Heart left ventricle (tissue), 16 donors: ENCODE measurements around the gene MYO5C. TPM values are rescaled to one million over a fixed set of nuclear protein-coding genes. Genes with fewer than 3 reads are reported as not detected.

ENCODE experiments used
- ATAC-seq, 4 donors: fragments of 200-7000 bp; cut with Tn5 transposase; one replicate each; pipeline ENCODE4 v1.9.1; 2020 to 2022; ENCODE audit warnings: moderate library complexity in 4 of 4, mild to moderate bottlenecking in 3 of 4, moderate number of reproducible peaks in 1 of 4
- DNase-seq, 5 donors: peaks; one replicate each; pipeline ENCODE4 v3.0.0-alpha.2; 2020
- H3K27ac ChIP-seq, 12 donors: fragments of 200-600 bp; sonication (generic) in 4 of 12; one replicate each; pipeline versions ENCODE4 v1.5.0 to v1.8.0; 2016 to 2022; ENCODE audit warnings: mild to moderate bottlenecking in 2 of 12
- H3K27me3 ChIP-seq, 9 donors: fragments of 200-600 bp; sonication (generic) in 2 of 9; one replicate each; pipeline versions ENCODE4 v1.5.1 to v1.8.0; 2016 to 2022; ENCODE audit warnings: mild to moderate bottlenecking in 3 of 9
- H3K36me3 ChIP-seq, 9 donors: fragments of 200-600 bp; sonication (generic) in 2 of 9; one replicate each; pipeline versions ENCODE4 v1.5.0 to v1.8.0; 2018 to 2022; ENCODE audit warnings: mild to moderate bottlenecking in 2 of 9
- H3K4me1 ChIP-seq, 12 donors: fragments of 200-600 bp; sonication (generic) in 4 of 12; one replicate each; pipeline versions ENCODE4 v1.5.0 to v1.8.0; 2016 to 2022; ENCODE audit warnings: mild to moderate bottlenecking in 3 of 12
- H3K4me3 ChIP-seq, 12 donors: fragments of 200-600 bp; sonication (generic) in 4 of 12; one replicate each; pipeline versions ENCODE4 v1.5.0 to v1.8.0; 2017 to 2022; ENCODE audit warnings: mild to moderate bottlenecking in 9 of 12, moderate library complexity in 4 of 12
- H3K9me3 ChIP-seq, 12 donors: fragments of 200-600 bp; sonication (generic) in 4 of 12; one replicate each; pipeline versions ENCODE4 v1.5.0 to v1.8.0; 2016 to 2022; ENCODE audit warnings: mild to moderate bottlenecking in 1 of 12
- CTCF ChIP-seq, 12 donors: fragments of 200-600 bp; sonication (generic) in 4 of 12; IDR thresholded peaks; one replicate each; pipeline versions ENCODE4 v1.5.0 to v1.8.0; 2018 to 2022; ENCODE audit warnings: antibody characterized with exemption in 12 of 12, mild to moderate bottlenecking in 5 of 12
- POLR2A ChIP-seq, 2 donors: fragments of 450-650 bp; IDR thresholded peaks; one replicate each; pipeline ENCODE4 v1.6.1; 2017; ENCODE audit warnings: antibody characterized with exemption in 2 of 2, mild to moderate bottlenecking in 2 of 2, moderate library complexity in 2 of 2
- WGBS, 4 donors: extraction: QIAGEN DNeasy Blood & Tissue Kit in 2 of 4; methylation state at CpG; one replicate each; pipeline versions ENCODE4 v1.1.5 to v1.1.7; 2013 to 2018; 5-methylcytosine and 5-hydroxymethylcytosine counted together
- intact Hi-C, 10 donors: fragments of 100-400 bp; cut with DNase I; formaldehyde crosslinking; loops; one replicate each; pipeline versions ENCODE4 v1.11.1 to v1.14.2; 2022
- polyA plus RNA-seq, 2 donors: library from polyadenylated mRNA; stranded (reverse); fragments of 200-250 nt; gene quantifications; one replicate each; pipeline ENCODE4 v1.2.3, GENCODE V29; 2013
- total RNA-seq, 9 donors: library from RNA; depleted of rRNA in 2 of 9; stranded (reverse); fragments of >200 nt in 2 of 9; fragmentation: NEBNext Ultra II Directional in 3 of 9; extraction: Animal tissue kit (Norgen Biotek cat#: 25700) in 3 of 9; gene quantifications; one replicate each; pipeline versions ENCODE4 v1.1.0 to v1.2.4, GENCODE V29; 2016 to 2023
- donor health status: ischemic (EF 13 %, LVEDD 7.1; RV severe dilation, severe dysfunction).
- donor health status: healthy with polysubstance abuse.
- donor health status: DM: no; HTN: yes; CAD: no.
- donor health status: DM: no; HTN: no; CAD: no.
- donor health status: ischemic (EF 25% LVEDD 6.9; RV normal size, moderate dysfunction).
- donor health status: ischemic (EF 25% LVEDD 5.7; RV mildly dilated, moderate dysfunction).
- donor health status: healthy.
- donor health status: DM: yes; HTN: yes; CAD: no.
- donor health status: ischemic (EF 35%, LVEDD 5.7; RV mildly dilated, moderate dysfunction).
- donor health status: nonischemic (EF 11% LVEDD 7.7; RV severe dilation, severe dysfunction).
- donor health status: DM: yes; HTN: yes; CAD: no.
- donor health status: PGD.
- donor health status: ischemic (EF 29% LVEDD 5.4; RV normal size, mild dysfunction).
- donor health status: nonischemic (EF 23%, LVEDD 6.1; RV moderate dilation, normal function).

Gene MYO5C
- total and polyA plus RNA-seq, 11 donors = 0.89 to 7.2 (median 2.3) TPM

- no peak for TF ChIP-seq POLR2A (IDR thresholded peaks at IDR 0.05)
- no peak for TF ChIP-seq CTCF (IDR thresholded peaks at IDR 0.05)
- Histone ChIP-seq H3K27me3 (no peaks in the 10 kb centered on the region), H3K9me3 (no peaks in the 10 kb centered on the region), H3K36me3 (no peaks in the 10 kb centered on the region), H3K4me1 (peaks cover 0 to 17% (median 8%) of the 10 kb centered on the region in 12 donors), H3K4me3 (peak overlapping the region; percentile 61 to 93 (median 74)), H3K27ac (peak overlapping the region in 10 of 12 donors; percentile 45 to 89 (median 74))
- DNase-seq = no peak
- intact Hi-C loops = no loop called here
- WGBS, 4 donors = 5 to 10% (median 9%) methylated on average over 11 to 31 of the region's 31 CpGs
- ATAC-seq = peak in 3 of 4 donors; percentile 6 to 23 (median 19)
Observed at GRCh38 chr15:52180196-52180835, 115.3 kb downstream of the MYO5C start.

GRCh38 chr15:52179278-52180195, 116.1 kb downstream of the MYO5C start:
- ATAC-seq (peak; percentile 70 to 92 (median 89)), DNase-seq (peak; percentile 72 to 91 (median 83))
- no peaks in the 10 kb centered on the region for H3K36me3 ChIP-seq
- no peaks in the 10 kb centered on the region for H3K27me3 ChIP-seq
- intact Hi-C loops = no loop called here
- peaks cover 0 to 17% (median 8%) of the 10 kb centered on the region in 12 donors for H3K4me1 ChIP-seq
- no peak for TF ChIP-seq CTCF (IDR thresholded peaks at IDR 0.05)
- no peak for TF ChIP-seq POLR2A (IDR thresholded peaks at IDR 0.05)
- 0 to 1% (median 0%) methylated on average over 47 to 105 of the region's 105 CpGs for WGBS, 4 donors
- H3K9me3 ChIP-seq = no peaks in the 10 kb centered on the region
- peak overlapping the region; percentile 45 to 89 (median 74) for H3K27ac ChIP-seq
- H3K4me3 ChIP-seq = peak overlapping the region; percentile 61 to 93 (median 74)

GRCh38 chr15:52178765-52179164, 116.8 kb downstream of the MYO5C start:
- H3K36me3 ChIP-seq = no peaks in the 10 kb centered on the region
- ATAC-seq = no peak
- no peak for TF ChIP-seq POLR2A (IDR thresholded peaks at IDR 0.05)
- TF ChIP-seq CTCF (IDR thresholded peaks at IDR 0.05) = no peak
- peak overlapping the region in 9 of 12 donors; percentile 61 to 89 (median 75) for H3K27ac ChIP-seq
- H3K9me3 ChIP-seq = no peaks in the 10 kb centered on the region
- no peaks in the 10 kb centered on the region for H3K27me3 ChIP-seq
- DNase-seq = no peak
- peaks cover 0 to 17% (median 8%) of the 10 kb centered on the region in 12 donors for H3K4me1 ChIP-seq
- H3K4me3 ChIP-seq = peak overlapping the region; percentile 61 to 93 (median 74)
- intact Hi-C loops = no loop called here
- 29 to 35% (median 34%) methylated on average over 9 to 10 of the region's 10 CpGs for WGBS, 4 donors

GRCh38 chr15:52172869-52173268, 122.7 kb downstream of the MYO5C start:
- WGBS, 4 donors = 89 to 93% (median 93%) methylated on average over 2 of the region's 2 CpGs
- Histone ChIP-seq H3K27me3 (no peaks in the 10 kb centered on the region), H3K27ac (no peak overlapping the region), H3K36me3 (no peaks in the 10 kb centered on the region), H3K9me3 (no peaks in the 10 kb centered on the region), H3K4me3 (no peak overlapping the region), H3K4me1 (peaks cover 0 to 6% (median 0%) of the 10 kb centered on the region in 12 donors)
- ATAC-seq (no peak), DNase-seq (no peak)
- intact Hi-C loops = no loop called here
- TF ChIP-seq CTCF (IDR thresholded peaks at IDR 0.05) (no peak), POLR2A (IDR thresholded peaks at IDR 0.05) (no peak)
